AG04450 (cell line): Measurements from ENCODE around the gene ATG10. TPM values are rescaled to one million over a fixed set of nuclear protein-coding genes. Genes with fewer than 3 reads are reported as not detected.

ENCODE experiments used
- CTCF ChIA-PET: fragments of 300-600, 350-600 bp; formaldehyde crosslinking; extraction: SDS; loops from one replicate; lab custom pipeline; 2022; ENCODE audit warnings: antibody characterized with exemption, inconsistent platforms; lab: Charles Lee
- POLR2A ChIA-PET: fragments of 350-600 bp; formaldehyde crosslinking; extraction: SDS; loops from one replicate; lab custom pipeline; 2021; ENCODE audit warnings: antibody characterized with exemption, inconsistent platforms; lab: Yijun Ruan, JAX
- DNase-seq: peaks from one replicate; pipeline ENCODE4 v3.0.0-alpha.2; 2011; ENCODE audit warnings: low read depth, low spot score
- H3K27ac ChIP-seq: one replicate; pipeline ENCODE4 v1.5.1; 2012; ENCODE audit warnings: low read depth, low read length, control low read depth
- H3K27me3 ChIP-seq: one replicate; pipeline ENCODE4 v1.6.0; 2012; ENCODE audit warnings: low read length; ENCODE audit not compliant: control insufficient read depth, insufficient read depth
- H3K4me3 ChIP-seq: 2 replicates; pipeline ENCODE4 v1.5.1; 2011; ENCODE audit warnings: mild to moderate bottlenecking, low read depth, low read length, control low read depth
- H3K9me3 ChIP-seq: 2 replicates; pipeline ENCODE4 v1.5.1; 2012; ENCODE audit warnings: low read length; ENCODE audit not compliant: control insufficient read depth, insufficient read depth
- CTCF ChIP-seq: IDR thresholded peaks from 2 replicates; pipeline ENCODE4 v1.5.1; 2011; ENCODE audit warnings: low read depth, low read length, control low read depth, inconsistent platforms
- polyA minus RNA-seq: library from RNA; depleted of rRNA, polyadenylated mRNA; stranded (reverse); fragments of >200 nt; gene quantifications from 2 replicates; pipeline ENCODE4 v1.2.3, GENCODE V29; 2011; rRNA and poly(A)+ RNA removed
- polyA plus RNA-seq: library from polyadenylated mRNA; depleted of rRNA; stranded (reverse); fragments of >200 nt; gene quantifications from 2 replicates; pipeline ENCODE4 v1.2.3, GENCODE V29; 2011; rRNA removed

Gene ATG10
- polyA plus RNA-seq (2.9 and 4.1 TPM in 2 replicates), polyA minus RNA-seq (1.6 and 4.5 TPM in 2 replicates)

DNA sequence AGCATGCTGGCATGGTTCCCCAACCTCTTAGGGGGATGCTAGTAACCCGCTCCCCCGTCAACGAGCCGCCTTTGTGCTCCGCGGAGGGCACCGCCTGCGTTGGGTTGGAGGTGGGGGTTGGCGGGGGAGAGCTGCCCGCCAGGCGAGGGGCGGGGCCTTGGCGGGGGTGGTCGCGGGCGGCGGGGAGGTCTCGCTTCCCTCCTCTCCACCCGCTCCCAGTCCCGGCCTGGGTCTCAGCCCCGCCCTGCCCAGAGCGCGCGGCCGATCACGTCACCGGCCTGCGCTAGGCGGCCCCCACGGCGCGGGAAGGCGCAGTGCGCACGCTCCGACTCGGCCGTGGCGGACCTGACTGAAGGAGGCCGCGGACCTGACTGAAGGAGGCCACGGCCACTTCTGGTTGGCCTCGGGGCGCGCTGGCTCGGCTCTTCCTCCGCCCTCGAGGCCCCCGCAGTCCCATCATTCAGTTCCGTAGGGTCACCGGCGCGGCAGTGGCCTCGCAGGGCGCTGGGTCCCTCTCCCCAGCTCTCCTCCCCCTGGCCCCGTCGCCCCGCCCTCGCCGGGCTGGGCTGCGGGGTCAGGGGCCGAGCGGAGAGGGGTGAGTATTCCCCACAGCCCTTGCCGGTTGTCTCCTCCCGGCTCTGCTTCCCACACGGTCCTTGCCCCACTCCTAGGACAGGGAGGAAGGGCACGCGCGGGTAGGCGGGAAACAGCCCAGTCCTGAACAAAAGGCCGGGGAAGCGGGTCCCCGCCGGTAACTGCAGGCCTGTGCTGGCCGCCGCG is at the start of gene ATG10:
Gene ATG10 (plus strand): TSS at position 312 of the 780 bp plus-strand sequence. CDS start 15,548 bp downstream, outside the sequence.
- Histone ChIP-seq H3K9me3 (no peaks in the 10 kb centered on the region), H3K27ac (peak within 1 kb of the TSS; percentile 92), H3K27me3 (no peaks in the 10 kb centered on the region), H3K4me3 (peak within 1 kb of the TSS; percentile 79)
- peak; percentile 71 for DNase-seq
- ChIA-PET CTCF (interaction anchor here (0.6 kb wide), 1 partner anchor 173 kb away, joined by 3 read pairs; no protein-coding TSS in a partner anchor), POLR2A (interaction anchor here (0.7 to 0.9 kb wide), 2 partner anchors 26 to 120 kb away, joined by 3 to 4 read pairs; no protein-coding TSS in a partner anchor)
- TF ChIP-seq CTCF: no peak

DNA sequence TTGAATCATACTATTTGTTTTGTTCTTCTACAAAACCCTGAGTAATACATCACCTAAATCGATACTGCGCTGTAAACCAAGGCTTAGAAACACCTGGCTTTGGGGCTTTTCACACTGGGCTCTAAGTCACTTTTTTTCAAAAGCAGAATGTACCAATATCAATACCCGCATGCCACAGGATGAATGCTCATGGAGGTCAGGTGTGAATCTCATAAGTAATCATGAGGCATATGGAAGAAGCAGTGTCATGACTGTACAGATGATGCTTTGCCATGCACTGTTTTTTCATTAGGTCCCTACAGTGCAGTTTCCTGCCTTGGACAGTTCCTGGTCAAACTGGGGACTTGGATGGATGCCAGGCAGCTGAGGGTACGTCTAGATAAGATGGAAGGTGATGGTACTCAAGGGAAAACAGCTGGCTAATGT is 49.0 kb upstream of the ATG10 start:
- Histone ChIP-seq H3K27ac (no peak overlapping the region), H3K27me3 (peaks cover 5% of the 10 kb centered on the region), H3K9me3 (no peaks in the 10 kb centered on the region), H3K4me3 (no peak overlapping the region)
- CTCF ChIA-PET: no interaction called here
- no peak for DNase-seq
- TF ChIP-seq CTCF: no peak
- POLR2A ChIA-PET: no interaction called here

GRCh38 chr5:81924442-81924841 is 47.4 kb upstream of the ATG10 start:
- TF ChIP-seq CTCF: no peak
- H3K27ac ChIP-seq: no peak overlapping the region
- no peaks in the 10 kb centered on the region for H3K9me3 ChIP-seq
- CTCF ChIA-PET: interaction anchor here (0.5 kb wide), 1 partner anchor 241 kb away, joined by 3 read pairs; no protein-coding TSS in a partner anchor
- peaks cover 2% of the 10 kb centered on the region for H3K27me3 ChIP-seq
- DNase-seq: no peak
- H3K4me3 ChIP-seq: no peak overlapping the region
- POLR2A ChIA-PET: no interaction called here

- no peak overlapping the region for H3K4me3 ChIP-seq
- POLR2A ChIA-PET: no interaction called here
- H3K27me3 ChIP-seq: peaks cover 2% of the 10 kb centered on the region
- CTCF ChIA-PET: interaction anchor here (0.5 kb wide), 1 partner anchor 240 kb away, joined by 3 read pairs; no protein-coding TSS in a partner anchor
- H3K9me3 ChIP-seq: no peaks in the 10 kb centered on the region
- no peak for DNase-seq
- TF ChIP-seq CTCF: no peak
- no peak overlapping the region for H3K27ac ChIP-seq
Observed at GRCh38 chr5:81925009-81925408, 46.8 kb upstream of the ATG10 start.

- ChIA-PET CTCF (interaction anchor here (0.6 kb wide), 1 partner anchor 565 kb away, joined by 3 read pairs; no protein-coding TSS in a partner anchor), POLR2A (no interaction called here)
- no peak for DNase-seq
- Histone ChIP-seq H3K9me3 (no peaks in the 10 kb centered on the region), H3K4me3 (no peak overlapping the region), H3K27me3 (peaks cover 2% of the 10 kb centered on the region), H3K27ac (no peak overlapping the region)
- no peak for TF ChIP-seq CTCF
Observed at GRCh38 chr5:81925981-81926380, 45.8 kb upstream of the ATG10 start.
